SH-SY5Y (cell line): Measurements from ENCODE around the gene HNRNPAB.

Experiments
- GATA2 ChIP-seq: IDR thresholded peaks from 2 replicates; pipeline ENCODE4 v1.6.1; 2011; ENCODE audit warnings: mild to moderate bottlenecking, low read depth, low read length
- GATA3 ChIP-seq: IDR thresholded peaks from 2 replicates; pipeline ENCODE4 v1.6.1; 2011; ENCODE audit warnings: low read depth, mild to moderate bottlenecking, low read length, moderate library complexity

DNA sequence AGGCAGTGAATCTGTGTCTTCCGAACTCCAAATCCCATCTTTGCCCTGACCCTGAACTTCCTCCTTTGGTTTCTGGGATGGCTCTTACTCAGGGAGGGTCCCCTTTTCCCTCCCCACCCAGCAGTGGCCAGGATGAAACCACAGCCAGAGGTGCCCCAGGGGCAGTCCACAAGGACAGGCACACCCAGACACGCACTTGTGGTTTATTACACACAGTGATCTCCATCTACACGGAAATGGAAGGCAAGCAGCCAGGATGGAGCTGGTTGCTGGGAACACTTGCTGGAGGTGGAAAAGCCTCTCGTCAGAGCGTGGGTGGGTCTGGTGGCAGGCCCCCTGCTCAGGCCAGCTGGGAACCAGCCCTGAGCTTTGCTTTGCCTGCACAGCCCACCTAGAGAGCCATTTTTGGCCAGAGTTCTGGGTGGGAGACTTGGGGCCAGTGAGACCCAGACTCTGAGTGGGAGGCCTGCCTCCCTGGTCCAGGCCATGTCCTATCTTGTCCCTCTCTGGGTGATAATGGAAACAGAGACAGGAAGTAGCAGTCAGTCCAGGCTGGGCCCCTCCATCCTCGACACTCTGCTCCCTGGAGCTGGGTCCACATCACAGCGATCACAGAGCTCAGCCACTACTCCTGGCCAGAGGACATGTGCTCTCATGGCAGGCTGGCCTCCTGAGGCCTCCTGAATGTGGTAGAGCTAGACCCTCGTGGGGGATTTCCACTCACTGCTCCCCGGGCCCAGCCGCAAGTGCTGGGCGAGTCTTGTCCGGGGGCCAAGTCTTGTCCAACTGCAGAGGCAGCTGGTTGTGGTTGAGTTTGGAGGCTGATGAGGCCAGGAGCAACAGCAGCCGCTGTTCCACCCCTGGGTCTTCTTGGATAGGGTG, 33.3 kb downstream of the HNRNPAB start:
- TF ChIP-seq GATA3 (no peak), GATA2 (no peak)
